ENCODE results near the gene ATP6V1G2.

DNA sequence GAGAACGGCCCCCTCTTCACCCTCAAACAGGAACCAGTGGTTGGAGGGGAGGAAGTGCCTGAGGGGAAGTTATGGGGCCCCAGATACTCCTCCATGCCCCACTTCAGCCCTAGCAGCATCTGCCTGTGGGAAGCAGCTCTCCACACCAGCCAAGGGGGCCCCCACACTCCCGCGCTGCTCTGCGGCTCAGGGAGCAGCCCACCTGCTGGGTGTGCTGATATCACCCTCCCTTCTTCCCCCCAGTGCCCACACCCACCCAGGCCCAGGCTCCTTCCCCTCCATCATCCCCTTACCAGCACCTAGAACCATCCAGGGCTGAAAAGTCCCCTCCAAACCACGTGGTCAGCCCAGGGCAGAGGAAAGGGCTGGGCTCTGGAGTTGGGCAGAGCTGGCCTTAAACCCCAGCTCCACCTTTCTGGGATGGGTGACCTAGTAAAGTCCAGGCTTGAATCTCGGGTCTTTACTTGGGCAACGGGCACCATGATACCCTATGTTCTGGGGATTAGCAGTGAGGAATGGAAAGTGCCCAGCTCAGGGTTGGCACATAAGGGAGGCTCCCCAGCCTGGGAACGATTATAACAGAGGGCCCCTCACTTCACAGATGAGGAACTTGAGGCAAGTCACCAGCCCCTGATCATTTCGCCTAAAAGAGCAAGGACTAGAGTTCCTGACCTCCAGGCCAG, 40.3 kb upstream of the ATP6V1G2 start:
- TF ChIP-seq, protein P1, sequence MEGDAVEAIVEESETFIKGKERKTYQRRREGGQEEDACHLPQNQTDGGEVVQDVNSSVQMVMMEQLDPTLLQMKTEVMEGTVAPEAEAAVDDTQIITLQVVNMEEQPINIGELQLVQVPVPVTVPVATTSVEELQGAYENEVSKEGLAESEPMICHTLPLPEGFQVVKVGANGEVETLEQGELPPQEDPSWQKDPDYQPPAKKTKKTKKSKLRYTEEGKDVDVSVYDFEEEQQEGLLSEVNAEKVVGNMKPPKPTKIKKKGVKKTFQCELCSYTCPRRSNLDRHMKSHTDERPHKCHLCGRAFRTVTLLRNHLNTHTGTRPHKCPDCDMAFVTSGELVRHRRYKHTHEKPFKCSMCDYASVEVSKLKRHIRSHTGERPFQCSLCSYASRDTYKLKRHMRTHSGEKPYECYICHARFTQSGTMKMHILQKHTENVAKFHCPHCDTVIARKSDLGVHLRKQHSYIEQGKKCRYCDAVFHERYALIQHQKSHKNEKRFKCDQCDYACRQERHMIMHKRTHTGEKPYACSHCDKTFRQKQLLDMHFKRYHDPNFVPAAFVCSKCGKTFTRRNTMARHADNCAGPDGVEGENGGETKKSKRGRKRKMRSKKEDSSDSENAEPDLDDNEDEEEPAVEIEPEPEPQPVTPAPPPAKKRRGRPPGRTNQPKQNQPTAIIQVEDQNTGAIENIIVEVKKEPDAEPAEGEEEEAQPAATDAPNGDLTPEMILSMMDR (IDR thresholded peaks at IDR 0.05) = no peak
- TF ChIP-seq EZH2 (IDR thresholded peaks at IDR 0.05) (no peak), EZH2phosphoT487 (IDR thresholded peaks at IDR 0.05) (no peak)

All from neural progenitor cell (in vitro differentiated cells).